Measurements from ENCODE around the gene TFR2.

The TFR2 gene

GRCh38 chr7:100632951-100633717 is 8.2 kb downstream of the TFR2 start:
- DNase-seq: peak in 1 of 2 donors; percentile 34
- TF ChIP-seq CTCF (IDR thresholded peaks at IDR 0.05): no peak
- peaks cover 0 to 12% (median 7%) of the 10 kb centered on the region in 4 donors for H3K4me1 ChIP-seq
- peak overlapping the region; percentile 43 to 47 for H3K4me3 ChIP-seq
- H3K27ac ChIP-seq: no peak overlapping the region
- H3K36me3 ChIP-seq: no peaks in the 10 kb centered on the region
- peaks cover 0 to 47% of the 10 kb centered on the region in 2 donors for H3K27me3 ChIP-seq
- no peaks in the 10 kb centered on the region for H3K9me3 ChIP-seq
- intact Hi-C loops (cut with DNase I; ENCODE audit: low total_unique reads): no loop called here

GRCh38 chr7:100630066-100630465 is 11.3 kb downstream of the TFR2 start:
- Histone ChIP-seq H3K27ac (no peak overlapping the region), H3K27me3 (peaks cover 0 to 46% of the 10 kb centered on the region in 2 donors), H3K36me3 (no peaks in the 10 kb centered on the region), H3K4me1 (peaks cover 0 to 21% (median 17%) of the 10 kb centered on the region in 4 donors), H3K9me3 (no peaks in the 10 kb centered on the region), H3K4me3 (no peak overlapping the region)
- intact Hi-C loops (cut with DNase I; ENCODE audit: low total_unique reads): no loop called here
- DNase-seq: no peak
- no peak for TF ChIP-seq CTCF (IDR thresholded peaks at IDR 0.05)

GRCh38 chr7:100629117-100629716 is 12.1 kb downstream of the TFR2 start:
- intact Hi-C loops (cut with DNase I; ENCODE audit: low total_unique reads): no loop called here
- TF ChIP-seq CTCF (IDR thresholded peaks at IDR 0.05): no peak
- no peaks in the 10 kb centered on the region for H3K36me3 ChIP-seq

GRCh38 chr7:100627238-100627549 is 14.2 kb downstream of the TFR2 start:
- H3K9me3 ChIP-seq: no peaks in the 10 kb centered on the region
- no peak for DNase-seq
- intact Hi-C loops (cut with DNase I; ENCODE audit: low total_unique reads): no loop called here
- peaks cover 0 to 23% of the 10 kb centered on the region in 2 donors for H3K27me3 ChIP-seq
- no peak for TF ChIP-seq CTCF (IDR thresholded peaks at IDR 0.05)
- no peak overlapping the region for H3K27ac ChIP-seq
- H3K4me1 ChIP-seq: peaks cover 0 to 11% (median 9%) of the 10 kb centered on the region in 4 donors
- H3K4me3 ChIP-seq: no peak overlapping the region
- H3K36me3 ChIP-seq: no peaks in the 10 kb centered on the region

More at GRCh38 chr7:100629117-100629716, 12.1 kb downstream of the TFR2 start:
- Histone ChIP-seq H3K27ac (no peak overlapping the region), H3K4me1 (peaks cover 0 to 21% (median 17%) of the 10 kb centered on the region in 4 donors), H3K9me3 (no peaks in the 10 kb centered on the region), H3K4me3 (no peak overlapping the region), H3K27me3 (peaks cover 0 to 39% of the 10 kb centered on the region in 2 donors)
- DNase-seq: no peak

GRCh38 chr7:100626530-100627237 is 14.7 kb downstream of the TFR2 start:
- no peaks in the 10 kb centered on the region for H3K9me3 ChIP-seq
- peaks cover 0 to 17% of the 10 kb centered on the region in 2 donors for H3K27me3 ChIP-seq
- peak; percentile 72 to 89 for DNase-seq
- TF ChIP-seq CTCF (IDR thresholded peaks at IDR 0.05): no peak
- H3K36me3 ChIP-seq: peaks cover 0 to under 1% (median 0%) of the 10 kb centered on the region in 3 donors
- peak overlapping the region; percentile 28 to 43 for H3K4me3 ChIP-seq
- intact Hi-C loops (cut with DNase I; ENCODE audit: low total_unique reads): no loop called here
- H3K27ac ChIP-seq: peak overlapping the region in 1 of 2 donors; percentile 9
- peaks cover 0 to 11% (median 9%) of the 10 kb centered on the region in 4 donors for H3K4me1 ChIP-seq
